ENCODE measurements around the gene CADM3. TPM values are rescaled to one million over a fixed set of nuclear protein-coding genes. Genes with fewer than 3 reads are reported as not detected.

CADM3 gene
- total and polyA plus RNA-seq, 2 donors (not counting 1 experiment from before 2014, with no cell fraction given) = 0.32 to 0.33 TPM

GRCh38 chr1:159209061-159209460, 37.6 kb downstream of the CADM3 start:
- no peak overlapping the region for H2AFZ ChIP-seq (ENCODE audit: insufficient read depth, low read depth, low read length, poor library complexity, severe bottlenecking)
- H3K4me3 ChIP-seq (ENCODE audit: control extremely low read depth in 1 of 5, extremely low read depth in 1 of 5, insufficient read depth in 1 of 5, low read depth in 2 of 5, low read length in 4 of 5) = no peak overlapping the region
- CTCF ChIA-PET = interaction anchor here (1.0 to 10.7 kb wide), 7 partner anchors 9 to 75 kb away, joined by 3 to 240 read pairs (median 4); no protein-coding TSS in a partner anchor
- H3K9me3 ChIP-seq (ENCODE audit: control extremely low read depth in 1 of 3, control insufficient read depth in 2 of 3, insufficient read depth in 1 of 3, low read length in 2 of 3) = no peaks in the 10 kb centered on the region
- DNase-seq (no peak), ATAC-seq (ENCODE audit: low read depth) (no peak)
- H3K27me3 ChIP-seq (replicated peaks in 1 of 4; ENCODE audit: control extremely low read depth in 1 of 4, control insufficient read depth in 3 of 4, insufficient read depth in 4 of 4, low read length in 3 of 4) = peaks cover 0 to 47% (median 11%) of the 10 kb centered on the region in 4 experiments
- no peak overlapping the region for H3K4me2 ChIP-seq (replicated peaks; ENCODE audit: low read depth, low read length, poor library complexity, severe bottlenecking)
- H3K9me3 Mint-ChIP-seq (ENCODE audit: insufficient read depth) = no peaks in the 10 kb centered on the region
- H3K36me3 ChIP-seq (replicated peaks in 1 of 2; ENCODE audit: control extremely low read depth in 1 of 2, control insufficient read depth in 1 of 2, extremely low read depth in 1 of 2, insufficient read depth in 2 of 2, low read length in 1 of 2) = no peaks in the 10 kb centered on the region
- no peaks in the 10 kb centered on the region for H4K20me1 ChIP-seq (ENCODE audit: control insufficient read depth, insufficient read depth, low read length, poor library complexity, severe bottlenecking)
- H3K4me3 Mint-ChIP-seq = no peak overlapping the region
- H3K27me3 Mint-ChIP-seq = peaks cover 66% of the 10 kb centered on the region
- H3K79me2 ChIP-seq (ENCODE audit: control insufficient read depth, insufficient read depth, low read length) = no peaks in the 10 kb centered on the region
- H3K27ac Mint-ChIP-seq = no peak overlapping the region
- H3K4me1 Mint-ChIP-seq = peaks cover 2% of the 10 kb centered on the region
- TF ChIP-seq CTCF (IDR thresholded peaks at IDR 0.05) = no peak
- no peak for TF ChIP-seq EZH2 (IDR thresholded peaks at IDR 0.05; ENCODE audit: borderline replicate concordance, insufficient read depth, low read depth, low read length, poor library complexity, severe bottlenecking)
- POLR2A ChIA-PET = no interaction called here
- no peak overlapping the region for H3K27ac ChIP-seq (ENCODE audit: low read length in 2 of 2)
- WGBS (ENCODE audit: insufficient coverage) = 86% methylated on average over 2 of the region's 7 CpGs
- peaks cover 0 to 3% of the 10 kb centered on the region in 2 donors for H3K4me1 ChIP-seq (ENCODE audit: control insufficient read depth in 2 of 2, insufficient read depth in 2 of 2, low read length in 2 of 2)
- intact Hi-C loops (cut with micrococcal nuclease) = no loop called here
- no peak overlapping the region for H3K9ac ChIP-seq (ENCODE audit: low read length)

- intact Hi-C loops (cut with micrococcal nuclease) = loop anchor here (1.0 to 5.0 kb wide), 2 partner anchors 50 to 681 kb away; no protein-coding TSS in a partner anchor
- no peak overlapping the region for H3K27ac ChIP-seq (ENCODE audit: low read length in 2 of 2)
- peak; percentile 71 for DNase-seq
- TF ChIP-seq EZH2 (IDR thresholded peaks at IDR 0.05; ENCODE audit: borderline replicate concordance, insufficient read depth, low read depth, low read length, poor library complexity, severe bottlenecking) (no peak), CTCF (IDR thresholded peaks at IDR 0.05) (peak; percentile 99)
- no peaks in the 10 kb centered on the region for H3K36me3 ChIP-seq (replicated peaks in 1 of 2; ENCODE audit: control extremely low read depth in 1 of 2, control insufficient read depth in 1 of 2, extremely low read depth in 1 of 2, insufficient read depth in 2 of 2, low read length in 1 of 2)
- Mint-ChIP-seq H3K4me1 (peaks cover 2% of the 10 kb centered on the region), H3K4me3 (no peak overlapping the region), H3K27ac (no peak overlapping the region), H3K27me3 (peaks cover 55% of the 10 kb centered on the region), H3K9me3 (ENCODE audit: insufficient read depth) (no peaks in the 10 kb centered on the region)
- POLR2A ChIA-PET = no interaction called here
- H3K79me2 ChIP-seq (ENCODE audit: control insufficient read depth, insufficient read depth, low read length) = no peaks in the 10 kb centered on the region
- WGBS (ENCODE audit: insufficient coverage) = 52% methylated on average over 6 of the region's 11 CpGs
- CTCF ChIA-PET = interaction anchor here (0.6 to 10.7 kb wide), 18 partner anchors 9 to 797 kb away, joined by 3 to 240 read pairs (median 4); no protein-coding TSS in a partner anchor
- peaks cover 0 to 30% (median 11%) of the 10 kb centered on the region in 4 experiments for H3K27me3 ChIP-seq (replicated peaks in 1 of 4; ENCODE audit: control extremely low read depth in 1 of 4, control insufficient read depth in 3 of 4, insufficient read depth in 4 of 4, low read length in 3 of 4)
- no peak overlapping the region for H3K9ac ChIP-seq (ENCODE audit: low read length)
- H3K4me1 ChIP-seq (ENCODE audit: control insufficient read depth in 2 of 2, insufficient read depth in 2 of 2, low read length in 2 of 2) = peaks cover 0 to 3% of the 10 kb centered on the region in 2 donors
- H2AFZ ChIP-seq (ENCODE audit: insufficient read depth, low read depth, low read length, poor library complexity, severe bottlenecking) = no peak overlapping the region
- H3K4me3 ChIP-seq (ENCODE audit: control extremely low read depth in 1 of 5, extremely low read depth in 1 of 5, insufficient read depth in 1 of 5, low read depth in 2 of 5, low read length in 4 of 5) = no peak overlapping the region
- peak; percentile 58 for ATAC-seq (ENCODE audit: low read depth)
- no peaks in the 10 kb centered on the region for H3K9me3 ChIP-seq (ENCODE audit: control extremely low read depth in 1 of 3, control insufficient read depth in 2 of 3, insufficient read depth in 1 of 3, low read length in 2 of 3)
- no peak overlapping the region for H3K4me2 ChIP-seq (replicated peaks; ENCODE audit: low read depth, low read length, poor library complexity, severe bottlenecking)
- no peaks in the 10 kb centered on the region for H4K20me1 ChIP-seq (ENCODE audit: control insufficient read depth, insufficient read depth, low read length, poor library complexity, severe bottlenecking)
Observed at GRCh38 chr1:159211331-159212136, 40.1 kb downstream of the CADM3 start.
